OCI-LY7 (cell line): ENCODE data around the gene KDM1A. TPM values are rescaled to one million over a fixed set of nuclear protein-coding genes. Genes with fewer than 3 reads are reported as not detected.

Experiments used
- BruUV-seq: library from RNA; stranded (reverse); fragments of 400-500 nt; replicated peaks from 2 replicates; lab custom pipeline; 2021; lab: Mats Ljungman, UMichigan
- CTCF ChIA-PET: fragments of 300-600 bp; sonication (Branson Sonifier 250); formaldehyde crosslinking; loops from one replicate; lab custom pipeline; 2022; ENCODE audit warnings: antibody characterized with exemption; ENCODE audit not compliant: unreplicated experiment; lab: Charles Lee
- POLR2A ChIA-PET: fragments of 300-600 bp; sonication (Branson Sonifier 250); formaldehyde crosslinking; loops from one replicate; lab custom pipeline; 2022; ENCODE audit warnings: antibody characterized with exemption; lab: Charles Lee
- DNase-seq: peaks from one replicate; pipeline ENCODE4 v3.0.0-alpha.2; 2015; ENCODE audit warnings: low spot score
- H2AFZ ChIP-seq: fragments of 200-600 bp; sonication (generic), shearing (Covaris generic); 2 replicates; pipeline ENCODE4 v1.6.1; 2014; ENCODE audit warnings: mild to moderate bottlenecking, antibody characterized with exemption, low read length, moderate library complexity
- H3K27ac ChIP-seq: fragments of 200-600 bp; sonication (generic); 2 replicates; pipeline ENCODE4 v1.5.1; 2014; ENCODE audit warnings: mixed run types, low read depth, mild to moderate bottlenecking, moderate library complexity, low read length, inconsistent platforms; ENCODE audit not compliant: poor library complexity, severe bottlenecking
- H3K36me3 ChIP-seq: fragments of 200-600 bp; sonication (generic); 2 replicates; pipeline ENCODE4 v1.6.1; 2014; ENCODE audit warnings: mild to moderate bottlenecking, antibody characterized with exemption, low read length, moderate library complexity, mixed read lengths; ENCODE audit not compliant: insufficient read depth
- H3K4me1 ChIP-seq: fragments of 200-600 bp; sonication (generic); 2 replicates; pipeline ENCODE4 v1.5.1; 2014; ENCODE audit warnings: mild to moderate bottlenecking, low read length; ENCODE audit not compliant: insufficient read depth, poor library complexity, severe bottlenecking
- H3K4me2 ChIP-seq: fragments of 200-600 bp; sonication (generic); 2 replicates; pipeline ENCODE4 v1.6.1; 2014; ENCODE audit warnings: mild to moderate bottlenecking, low read length
- H3K4me3 ChIP-seq: fragments of 200-600 bp; sonication (generic); 2 replicates; pipeline ENCODE4 v1.5.1; 2014; ENCODE audit warnings: mild to moderate bottlenecking, low read depth, low read length; ENCODE audit not compliant: poor library complexity, severe bottlenecking
- H3K79me2 ChIP-seq: fragments of 200-600 bp; sonication (generic); 2 replicates; pipeline ENCODE4 v1.6.1; 2016; ENCODE audit warnings: low read depth, mild to moderate bottlenecking, low read length, moderate library complexity, mixed read lengths; ENCODE audit not compliant: insufficient read depth
- H3K9me2 ChIP-seq: fragments of 200-600 bp; sonication (generic); 2 replicates; pipeline ENCODE4 v1.6.1; 2016; ENCODE audit warnings: mild to moderate bottlenecking, low read length, mixed read lengths; ENCODE audit not compliant: insufficient read depth
- H3K9me3 ChIP-seq: fragments of 200-600 bp; sonication (generic); 2 replicates; pipeline ENCODE4 v1.6.1; 2014; ENCODE audit warnings: mild to moderate bottlenecking, mixed run types, low read length, mixed read lengths
- H4K20me1 ChIP-seq: fragments of 200-600 bp; sonication (generic); 2 replicates; pipeline ENCODE4 v1.6.1; 2014; ENCODE audit warnings: mild to moderate bottlenecking, antibody characterized with exemption, low read length, moderate library complexity, mixed read lengths; ENCODE audit not compliant: insufficient read depth
- EZH2phosphoT487 ChIP-seq: fragments of 200-600 bp; sonication (generic); IDR thresholded peaks from 2 replicates; pipeline ENCODE4 v1.6.1; 2018; ENCODE audit warnings: low read depth, borderline replicate concordance, mild to moderate bottlenecking, mixed run types, antibody characterized with exemption, low read length, moderate library complexity, mixed read lengths
- intact Hi-C: fragments of 100-400 bp; cut with micrococcal nuclease; formaldehyde crosslinking; loops from one replicate; pipeline ENCODE4 v1.10.0; 2022; ENCODE audit not compliant: unreplicated experiment
- total RNA-seq, 2 experiments: library from RNA; depleted of rRNA in 1 of 2; stranded (reverse); fragments of >200 nt in 1 of 2; shearing (Covaris generic) in 1 of 2; gene quantifications; 2 replicates each; pipeline ENCODE4 v1.2.3, GENCODE V29; 2014 to 2022
- TF ChIP-seq, protein P1 (sequence below): fragments of 200-600 bp; sonication (generic); conservative IDR thresholded peaks from 2 replicates; pipeline ENCODE4 v1.5.1; 2014; ENCODE audit warnings: mild to moderate bottlenecking, antibody characterized with exemption, low read length, moderate library complexity, mixed read lengths

Gene KDM1A
- total RNA-seq, 2 experiments from 2014 or later, result 88.8 to 95.5 TPM

DNA sequence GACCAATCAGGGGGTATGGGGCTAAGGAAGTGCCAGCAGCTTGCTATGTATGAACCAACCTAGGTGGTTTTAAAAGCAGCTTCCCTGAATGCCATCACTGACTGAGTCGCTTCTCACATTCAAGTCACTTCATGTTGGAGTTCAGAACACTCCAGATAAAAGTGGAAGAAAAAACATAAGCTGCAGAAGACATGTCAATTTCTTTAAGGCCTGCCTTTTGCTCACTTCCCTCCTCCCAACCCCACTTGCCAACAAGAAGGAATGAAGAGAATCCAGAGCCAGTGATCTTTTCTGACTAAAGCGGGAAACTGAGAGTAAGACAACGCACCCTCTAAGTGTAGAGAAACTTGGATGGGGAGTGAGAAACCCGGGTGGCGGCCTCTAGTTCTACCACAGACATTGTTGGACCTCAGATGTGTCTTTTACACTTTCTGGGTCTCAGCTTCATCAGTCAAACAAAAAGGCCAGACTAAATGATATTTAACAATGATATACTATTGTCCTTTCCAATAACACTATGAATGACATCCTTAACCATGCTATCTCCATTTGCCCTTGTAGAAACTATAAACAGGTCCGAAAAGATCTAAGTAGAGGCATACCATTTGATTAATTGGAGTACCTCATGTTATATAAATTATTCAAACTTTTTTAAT lies 95.3 kb downstream of the KDM1A start:
- CTCF ChIA-PET, result no interaction called here
- Histone ChIP-seq H3K9me2 (no peaks in the 10 kb centered on the region), H3K79me2 (peaks cover 15% of the 10 kb centered on the region; the same call in 1 of the 2 replicates), H3K4me1 (peaks cover 30% of the 10 kb centered on the region), H3K4me3 (no peak overlapping the region), H4K20me1 (0 out of 2 replicates have a peak, but pooled peaks cover 8% of the 10 kb centered on the region), H3K9me3 (no peaks in the 10 kb centered on the region), H3K36me3 (no peaks in the 10 kb centered on the region), H2AFZ (no peak overlapping the region), H3K4me2 (no peak overlapping the region), H3K27ac (no peak overlapping the region)
- POLR2A ChIA-PET, result no interaction called here
- DNase-seq, result no peak
- TF ChIP-seq, protein P1, sequence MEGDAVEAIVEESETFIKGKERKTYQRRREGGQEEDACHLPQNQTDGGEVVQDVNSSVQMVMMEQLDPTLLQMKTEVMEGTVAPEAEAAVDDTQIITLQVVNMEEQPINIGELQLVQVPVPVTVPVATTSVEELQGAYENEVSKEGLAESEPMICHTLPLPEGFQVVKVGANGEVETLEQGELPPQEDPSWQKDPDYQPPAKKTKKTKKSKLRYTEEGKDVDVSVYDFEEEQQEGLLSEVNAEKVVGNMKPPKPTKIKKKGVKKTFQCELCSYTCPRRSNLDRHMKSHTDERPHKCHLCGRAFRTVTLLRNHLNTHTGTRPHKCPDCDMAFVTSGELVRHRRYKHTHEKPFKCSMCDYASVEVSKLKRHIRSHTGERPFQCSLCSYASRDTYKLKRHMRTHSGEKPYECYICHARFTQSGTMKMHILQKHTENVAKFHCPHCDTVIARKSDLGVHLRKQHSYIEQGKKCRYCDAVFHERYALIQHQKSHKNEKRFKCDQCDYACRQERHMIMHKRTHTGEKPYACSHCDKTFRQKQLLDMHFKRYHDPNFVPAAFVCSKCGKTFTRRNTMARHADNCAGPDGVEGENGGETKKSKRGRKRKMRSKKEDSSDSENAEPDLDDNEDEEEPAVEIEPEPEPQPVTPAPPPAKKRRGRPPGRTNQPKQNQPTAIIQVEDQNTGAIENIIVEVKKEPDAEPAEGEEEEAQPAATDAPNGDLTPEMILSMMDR, result no peak
- TF ChIP-seq EZH2phosphoT487, result no peak
- no TSS peak for BruUV-seq
- intact Hi-C loops, result no loop called here

DNA sequence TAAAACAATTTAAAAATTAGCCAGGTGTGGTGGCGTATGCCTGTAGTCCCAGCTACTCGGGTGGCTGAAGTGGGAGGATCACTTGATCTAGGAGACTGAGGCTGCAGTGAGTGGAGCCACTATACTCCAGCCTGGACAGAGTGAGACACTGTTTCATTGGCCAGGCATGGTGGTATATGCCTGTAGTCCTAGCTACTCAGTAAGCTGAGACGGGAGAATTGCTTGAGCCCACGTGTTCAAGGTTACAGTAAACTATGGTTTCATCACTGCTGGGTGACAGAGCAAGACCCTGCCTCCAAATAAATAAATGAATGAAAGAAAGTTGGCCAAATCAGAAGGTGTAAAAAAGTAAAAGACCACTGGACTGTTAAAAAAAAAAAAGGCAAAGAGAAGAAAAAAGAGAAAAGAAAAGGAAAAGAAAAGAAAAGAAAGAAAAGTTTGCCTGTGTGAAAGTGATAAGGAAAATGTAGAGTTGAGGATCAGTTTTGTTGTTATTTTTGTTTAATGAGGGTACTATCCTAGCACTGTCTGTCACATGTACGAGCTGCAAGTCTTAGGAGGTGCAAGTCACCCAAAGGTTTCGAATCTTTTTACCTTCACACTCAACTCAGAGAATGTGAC lies 97.1 kb downstream of the KDM1A start:
- TF ChIP-seq EZH2phosphoT487, result no peak
- TF ChIP-seq, protein P1, result no peak
- no peaks in the 10 kb centered on the region for H3K9me2 ChIP-seq
- H4K20me1 ChIP-seq, result 0 out of 2 replicates have a peak, but pooled peaks cover 8% of the 10 kb centered on the region
- BruUV-seq, result no TSS peak
- intact Hi-C loops, result no loop called here
- DNase-seq, result no peak
- H3K9me3 ChIP-seq, result no peaks in the 10 kb centered on the region
- H3K4me1 ChIP-seq, result peaks cover 34% of the 10 kb centered on the region
- no peaks in the 10 kb centered on the region for H3K36me3 ChIP-seq
- no peak overlapping the region for H3K27ac ChIP-seq
- no peak overlapping the region for H3K4me3 ChIP-seq
- CTCF ChIA-PET, result no interaction called here
- peaks cover 31% of the 10 kb centered on the region; the same call in 1 of the 2 replicates for H3K79me2 ChIP-seq
- POLR2A ChIA-PET, result interaction anchor here (0.7 to 0.9 kb wide), 2 partner anchors 9 to 128 kb away, joined by 3 read pairs; no protein-coding TSS in a partner anchor
- H3K4me2 ChIP-seq, result no peak overlapping the region
- no peak overlapping the region for H2AFZ ChIP-seq
